ENCODE measurements around the gene ACAD10. TPM values are rescaled to one million over a fixed set of nuclear protein-coding genes. Genes with fewer than 3 reads are reported as not detected.

The ACAD10 gene
- total RNA-seq, 2 experiments from 2014 or later: 24.5 to 28.8 TPM

DNA sequence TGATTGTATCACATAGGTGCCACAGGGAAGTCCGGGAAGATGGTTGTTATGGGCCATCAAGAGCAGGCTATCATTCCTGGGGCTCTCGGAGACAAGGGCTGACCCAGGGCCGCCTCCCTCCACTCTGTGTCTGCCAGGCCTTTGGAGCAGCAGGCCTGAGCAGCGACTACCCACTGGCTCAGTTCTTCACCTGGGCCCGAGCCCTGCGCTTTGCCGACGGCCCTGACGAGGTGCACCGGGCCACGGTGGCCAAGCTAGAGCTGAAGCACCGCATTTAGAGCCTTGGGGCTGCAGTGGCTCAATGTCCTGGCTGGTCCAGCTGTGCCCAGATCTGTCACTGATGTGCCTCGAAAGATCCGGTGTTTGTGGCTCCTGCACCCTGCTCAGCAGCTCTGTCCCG lies 70.3 kb downstream of the ACAD10 start:
- ChIA-PET CTCF (interaction anchor here (1.3 kb wide), 1 partner anchor 56 kb away, joined by 5 read pairs; no protein-coding TSS in a partner anchor), POLR2A (no interaction called here)
- DNase-seq (no peak), ATAC-seq (no peak)
- TF ChIP-seq, protein P1, sequence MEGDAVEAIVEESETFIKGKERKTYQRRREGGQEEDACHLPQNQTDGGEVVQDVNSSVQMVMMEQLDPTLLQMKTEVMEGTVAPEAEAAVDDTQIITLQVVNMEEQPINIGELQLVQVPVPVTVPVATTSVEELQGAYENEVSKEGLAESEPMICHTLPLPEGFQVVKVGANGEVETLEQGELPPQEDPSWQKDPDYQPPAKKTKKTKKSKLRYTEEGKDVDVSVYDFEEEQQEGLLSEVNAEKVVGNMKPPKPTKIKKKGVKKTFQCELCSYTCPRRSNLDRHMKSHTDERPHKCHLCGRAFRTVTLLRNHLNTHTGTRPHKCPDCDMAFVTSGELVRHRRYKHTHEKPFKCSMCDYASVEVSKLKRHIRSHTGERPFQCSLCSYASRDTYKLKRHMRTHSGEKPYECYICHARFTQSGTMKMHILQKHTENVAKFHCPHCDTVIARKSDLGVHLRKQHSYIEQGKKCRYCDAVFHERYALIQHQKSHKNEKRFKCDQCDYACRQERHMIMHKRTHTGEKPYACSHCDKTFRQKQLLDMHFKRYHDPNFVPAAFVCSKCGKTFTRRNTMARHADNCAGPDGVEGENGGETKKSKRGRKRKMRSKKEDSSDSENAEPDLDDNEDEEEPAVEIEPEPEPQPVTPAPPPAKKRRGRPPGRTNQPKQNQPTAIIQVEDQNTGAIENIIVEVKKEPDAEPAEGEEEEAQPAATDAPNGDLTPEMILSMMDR (IDR thresholded peaks at IDR 0.05): no peak
- Mint-ChIP-seq H3K4me3 (no peak overlapping the region), H3K36me3 (ENCODE audit: low read depth) (peaks cover 5% of the 10 kb centered on the region), H3K4me1 (ENCODE audit: low read depth) (peaks cover 14% of the 10 kb centered on the region), H3K27ac (no peak overlapping the region), H3K27me3 (no peaks in the 10 kb centered on the region), H3K9me3 (no peaks in the 10 kb centered on the region)
- intact Hi-C loops (cut with micrococcal nuclease): no loop called here

DNA sequence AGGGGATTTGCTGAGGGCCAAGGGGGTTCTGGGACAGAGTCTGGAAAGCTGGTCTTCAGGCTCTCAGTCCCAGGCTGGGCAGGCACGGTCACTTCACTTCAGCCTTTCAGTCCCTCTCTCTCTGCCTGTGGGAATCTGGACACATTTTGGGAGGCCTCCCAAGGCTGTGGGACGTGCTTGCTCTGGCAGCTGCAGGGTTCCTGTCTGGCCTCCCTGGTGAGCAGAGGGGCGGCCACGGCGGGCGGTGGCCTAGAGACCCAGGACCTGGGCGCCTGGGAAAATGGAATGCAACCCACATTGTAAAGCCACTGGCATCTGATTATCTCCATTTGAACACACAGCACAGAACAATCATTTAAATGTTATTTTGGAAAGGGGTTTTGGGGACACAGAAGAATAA lies 70.8 kb downstream of the ACAD10 start:
- TF ChIP-seq, protein P1 (IDR thresholded peaks at IDR 0.05): no peak
- H3K4me3 Mint-ChIP-seq: no peak overlapping the region
- intact Hi-C loops (cut with micrococcal nuclease): no loop called here
- no peak for DNase-seq
- peaks cover 5% of the 10 kb centered on the region for H3K36me3 Mint-ChIP-seq (ENCODE audit: low read depth)
- H3K27me3 Mint-ChIP-seq: no peaks in the 10 kb centered on the region
- CTCF ChIA-PET: interaction anchor here (0.8 to 1.3 kb wide), 2 partner anchors 33 to 56 kb away, joined by 3 to 5 read pairs; no protein-coding TSS in a partner anchor
- POLR2A ChIA-PET: no interaction called here
- H3K9me3 Mint-ChIP-seq: no peaks in the 10 kb centered on the region
- H3K27ac Mint-ChIP-seq: no peak overlapping the region
- no peak for ATAC-seq
- H3K4me1 Mint-ChIP-seq (ENCODE audit: low read depth): peaks cover 14% of the 10 kb centered on the region

DNA sequence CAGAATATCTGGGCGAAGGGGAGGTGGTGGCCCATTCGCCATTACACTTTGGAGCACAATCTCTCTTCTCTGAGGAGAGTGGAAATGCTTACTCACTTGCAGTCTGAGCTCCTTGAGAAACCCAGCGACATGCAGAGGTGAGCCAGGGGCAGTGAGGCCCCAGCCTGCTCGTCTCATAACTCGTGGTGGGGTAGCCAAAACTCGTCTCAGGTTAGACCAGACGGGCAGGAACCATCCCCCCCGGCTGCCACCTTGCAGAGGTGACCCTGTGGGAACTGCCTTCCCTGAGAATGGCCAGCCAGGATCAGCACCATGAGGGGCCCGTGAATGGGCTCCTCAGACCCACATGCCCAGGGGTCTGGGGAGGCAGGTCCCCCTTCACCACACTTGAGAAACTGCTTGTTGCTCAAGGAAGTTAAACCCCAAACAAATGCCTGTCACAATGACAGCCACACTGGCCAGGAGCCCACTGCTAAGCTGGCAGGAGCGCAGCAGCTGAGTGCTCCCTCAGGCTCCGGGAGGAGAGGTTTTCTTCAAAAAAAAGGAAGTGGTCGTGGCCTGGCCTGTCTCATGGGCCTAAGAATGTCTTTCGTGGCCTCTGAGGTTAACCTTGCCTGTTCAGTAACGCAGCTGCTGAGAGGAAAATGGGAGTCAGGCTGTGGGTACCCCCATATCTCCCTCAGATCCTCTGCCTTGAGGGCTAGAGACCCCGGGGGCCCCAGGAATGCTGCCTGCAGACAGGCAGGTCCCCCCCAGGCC lies 71.7 kb downstream of the ACAD10 start:
- intact Hi-C loops (cut with micrococcal nuclease): no loop called here
- no peak overlapping the region for H3K4me3 Mint-ChIP-seq
- TF ChIP-seq, protein P1 (IDR thresholded peaks at IDR 0.05): no peak
- ChIA-PET POLR2A (no interaction called here), CTCF (interaction anchor here (0.8 to 1.3 kb wide), 2 partner anchors 32 to 55 kb away, joined by 3 to 5 read pairs; no protein-coding TSS in a partner anchor)
- DNase-seq (peak; percentile 34), ATAC-seq (peak; percentile 57)
- peaks cover 5% of the 10 kb centered on the region for H3K36me3 Mint-ChIP-seq (ENCODE audit: low read depth)
- H3K9me3 Mint-ChIP-seq: no peaks in the 10 kb centered on the region
- H3K4me1 Mint-ChIP-seq (ENCODE audit: low read depth): peaks cover 14% of the 10 kb centered on the region
- peaks cover 2% of the 10 kb centered on the region for H3K27me3 Mint-ChIP-seq
- H3K27ac Mint-ChIP-seq: peak overlapping the region; percentile 71

DNA sequence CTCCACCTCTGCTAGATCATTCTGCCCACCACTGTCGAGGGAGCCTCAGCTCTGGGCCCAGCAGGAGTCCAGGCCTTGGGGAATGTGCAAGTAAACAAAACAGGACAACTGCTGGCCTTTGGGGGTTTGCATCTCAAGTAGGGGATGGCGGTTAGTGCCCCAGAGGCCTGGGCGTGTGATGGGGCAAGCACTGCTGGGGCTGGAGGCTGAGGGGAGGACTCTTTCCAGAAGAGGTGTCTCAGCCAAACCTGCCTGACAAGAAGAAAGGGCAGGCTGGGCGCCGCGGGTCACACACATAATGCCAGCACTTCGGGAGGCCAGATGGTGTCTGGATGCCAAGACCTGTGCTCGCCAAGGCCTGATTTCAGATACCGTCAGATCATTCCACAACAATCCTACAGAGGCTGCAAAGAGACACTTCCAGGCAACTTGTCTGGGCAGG lies 72.3 kb downstream of the ACAD10 start:
- ATAC-seq (no peak), DNase-seq (no peak)
- intact Hi-C loops (cut with micrococcal nuclease): no loop called here
- Mint-ChIP-seq H3K4me1 (ENCODE audit: low read depth) (peaks cover 14% of the 10 kb centered on the region), H3K36me3 (ENCODE audit: low read depth) (peaks cover 5% of the 10 kb centered on the region), H3K4me3 (no peak overlapping the region), H3K9me3 (no peaks in the 10 kb centered on the region), H3K27me3 (peaks cover 2% of the 10 kb centered on the region), H3K27ac (peak overlapping the region; percentile 28)
- POLR2A ChIA-PET: no interaction called here
- TF ChIP-seq, protein P1 (IDR thresholded peaks at IDR 0.05): no peak
- CTCF ChIA-PET: no interaction called here

DNA sequence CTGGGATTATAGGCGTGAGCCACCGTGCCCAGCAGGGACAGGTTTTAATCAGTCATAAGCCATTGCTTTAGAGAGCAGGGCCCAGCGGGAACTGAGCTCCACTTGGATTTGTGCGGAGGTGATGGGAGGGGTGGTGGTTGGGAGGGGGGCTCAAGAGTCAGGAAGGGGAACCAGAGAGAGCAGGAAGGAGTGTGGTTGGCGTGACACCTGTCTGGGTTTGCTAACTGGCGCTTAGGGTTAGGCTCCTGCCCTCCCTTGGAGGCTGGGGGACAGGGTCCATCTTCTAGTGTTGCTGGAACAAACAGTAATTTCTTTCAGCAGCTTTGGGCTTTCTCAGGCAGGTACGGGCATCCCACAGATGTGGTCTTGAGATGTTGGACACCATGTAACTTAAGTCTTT lies 73.4 kb downstream of the ACAD10 start:
- CTCF ChIA-PET: no interaction called here
- H3K27ac Mint-ChIP-seq: no peak overlapping the region
- peaks cover 3% of the 10 kb centered on the region for H3K36me3 Mint-ChIP-seq (ENCODE audit: low read depth)
- intact Hi-C loops (cut with micrococcal nuclease): no loop called here
- ATAC-seq (no peak), DNase-seq (no peak)
- H3K4me1 Mint-ChIP-seq (ENCODE audit: low read depth): peaks cover 14% of the 10 kb centered on the region
- POLR2A ChIA-PET: interaction anchor here (0.8 kb wide), 1 partner anchor 9 kb away, joined by 3 read pairs; no protein-coding TSS in a partner anchor
- H3K9me3 Mint-ChIP-seq: no peaks in the 10 kb centered on the region
- TF ChIP-seq, protein P1 (IDR thresholded peaks at IDR 0.05): no peak
- no peak overlapping the region for H3K4me3 Mint-ChIP-seq
- H3K27me3 Mint-ChIP-seq: peaks cover 3% of the 10 kb centered on the region

All from activated CD8-positive, alpha-beta T cell treated with anti-CD3 and anti-CD28 coated beads for 36 hours (primary cell).